Type B pancreatic cell (in vitro differentiated cells): Measurements from ENCODE around the gene PDE3A. TPM values are rescaled to one million over a fixed set of nuclear protein-coding genes. Genes with fewer than 3 reads are reported as not detected.

Source experiments
- DNase-seq: peaks from one replicate; pipeline ENCODE4 v3.0.0; 2021; ENCODE audit warnings: mixed read lengths; ENCODE audit not compliant: unreplicated experiment; ENCODE audit errors: extremely low spot score
- H3K27ac Mint-ChIP-seq: 2 replicates; pipeline ENCODE4 v1.8.0; 2021; ENCODE audit warnings: mild to moderate bottlenecking, mixed read lengths
- H3K27me3 Mint-ChIP-seq: 2 replicates; pipeline ENCODE4 v1.8.0; 2021; ENCODE audit warnings: mixed read lengths
- H3K36me3 Mint-ChIP-seq: 2 replicates; pipeline ENCODE4 v1.8.0; 2021; ENCODE audit warnings: mixed read lengths
- H3K4me1 Mint-ChIP-seq: one replicate; pipeline ENCODE4 v1.8.0; 2021; ENCODE audit warnings: mixed read lengths; ENCODE audit not compliant: unreplicated experiment
- H3K4me3 Mint-ChIP-seq: 2 replicates; pipeline ENCODE4 v1.8.0; 2021; ENCODE audit warnings: mild to moderate bottlenecking, mixed read lengths
- H3K9me3 Mint-ChIP-seq: 2 replicates; pipeline ENCODE4 v1.8.0; 2021; ENCODE audit warnings: mixed read lengths
- total RNA-seq: library from RNA; stranded (reverse); gene quantifications from 2 replicates; pipeline ENCODE4 v1.2.1, GENCODE V29; 2021; ENCODE audit warnings: low replicate concordance
- TF ChIP-seq, protein P1 (sequence below): fragments of 200-600 bp; sonication (generic); conservative IDR thresholded peaks from 2 replicates; pipeline ENCODE4 v1.5.0; 2021; ENCODE audit warnings: antibody characterized with exemption, mild to moderate bottlenecking

PDE3A gene
- total RNA-seq, 1 donor from 2014 or later = 19.7 TPM

DNA sequence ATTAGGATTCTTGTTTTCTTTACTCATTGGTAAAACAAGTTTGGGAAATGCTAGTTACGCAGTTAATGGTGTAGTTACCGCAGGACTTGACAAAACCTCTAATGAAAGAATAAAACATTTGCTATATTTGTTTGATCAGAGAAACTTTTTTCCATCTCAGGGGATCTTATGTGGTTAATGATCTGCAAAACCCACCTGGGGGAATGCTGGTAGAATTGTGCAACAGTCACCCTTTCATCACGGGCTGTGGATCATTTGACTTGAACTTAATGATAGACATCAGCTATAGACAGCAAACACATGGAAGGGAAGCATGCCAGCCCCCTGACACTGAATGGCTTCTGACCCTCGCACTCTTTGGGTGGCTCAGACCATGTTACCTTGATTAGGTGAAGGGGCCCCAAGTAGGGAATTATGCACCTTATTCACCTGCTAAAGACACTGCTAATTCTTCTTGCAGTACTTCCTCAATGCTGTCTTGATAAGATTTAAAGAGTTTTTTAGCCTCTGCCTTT, 84.2 kb downstream of the PDE3A start:
- Mint-ChIP-seq H3K27ac (no peak overlapping the region), H3K9me3 (peaks cover 4% of the 10 kb centered on the region), H3K27me3 (peaks cover 9% of the 10 kb centered on the region), H3K4me1 (no peaks in the 10 kb centered on the region), H3K4me3 (no peak overlapping the region), H3K36me3 (peaks cover 22% of the 10 kb centered on the region)
- DNase-seq = no peak
- TF ChIP-seq, protein P1, sequence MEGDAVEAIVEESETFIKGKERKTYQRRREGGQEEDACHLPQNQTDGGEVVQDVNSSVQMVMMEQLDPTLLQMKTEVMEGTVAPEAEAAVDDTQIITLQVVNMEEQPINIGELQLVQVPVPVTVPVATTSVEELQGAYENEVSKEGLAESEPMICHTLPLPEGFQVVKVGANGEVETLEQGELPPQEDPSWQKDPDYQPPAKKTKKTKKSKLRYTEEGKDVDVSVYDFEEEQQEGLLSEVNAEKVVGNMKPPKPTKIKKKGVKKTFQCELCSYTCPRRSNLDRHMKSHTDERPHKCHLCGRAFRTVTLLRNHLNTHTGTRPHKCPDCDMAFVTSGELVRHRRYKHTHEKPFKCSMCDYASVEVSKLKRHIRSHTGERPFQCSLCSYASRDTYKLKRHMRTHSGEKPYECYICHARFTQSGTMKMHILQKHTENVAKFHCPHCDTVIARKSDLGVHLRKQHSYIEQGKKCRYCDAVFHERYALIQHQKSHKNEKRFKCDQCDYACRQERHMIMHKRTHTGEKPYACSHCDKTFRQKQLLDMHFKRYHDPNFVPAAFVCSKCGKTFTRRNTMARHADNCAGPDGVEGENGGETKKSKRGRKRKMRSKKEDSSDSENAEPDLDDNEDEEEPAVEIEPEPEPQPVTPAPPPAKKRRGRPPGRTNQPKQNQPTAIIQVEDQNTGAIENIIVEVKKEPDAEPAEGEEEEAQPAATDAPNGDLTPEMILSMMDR = no peak

DNA sequence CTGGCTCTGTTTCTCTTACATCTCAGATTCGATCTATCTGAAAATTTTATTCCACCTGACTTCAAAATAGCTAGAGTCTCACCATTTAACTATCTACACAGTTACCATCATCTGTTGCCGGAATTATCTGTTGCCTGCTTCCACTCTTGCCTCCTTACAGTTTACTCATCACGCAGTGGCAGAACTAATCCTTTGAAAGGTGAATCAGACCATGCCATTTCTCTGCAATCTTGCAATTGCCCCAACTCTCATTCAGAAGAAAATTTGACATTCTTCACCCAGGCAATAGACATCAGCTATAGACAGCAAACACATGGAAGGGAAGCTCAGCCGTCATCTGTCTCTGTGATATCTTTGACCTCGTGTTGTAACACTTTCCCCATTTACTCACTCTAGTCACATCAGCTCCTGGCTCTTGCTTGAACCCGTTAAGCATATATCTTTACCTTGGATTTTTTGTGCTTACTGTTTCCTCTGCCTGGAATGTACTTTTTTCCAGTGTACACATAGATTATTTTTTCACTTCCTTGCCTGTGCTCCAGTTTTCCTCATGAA, 85.5 kb downstream of the PDE3A start:
- Mint-ChIP-seq H3K27me3 (peaks cover 8% of the 10 kb centered on the region), H3K9me3 (peaks cover 2% of the 10 kb centered on the region), H3K27ac (no peak overlapping the region), H3K4me1 (no peaks in the 10 kb centered on the region), H3K36me3 (peaks cover 17% of the 10 kb centered on the region), H3K4me3 (no peak overlapping the region)
- DNase-seq = no peak
- TF ChIP-seq, protein P1 = no peak

DNA sequence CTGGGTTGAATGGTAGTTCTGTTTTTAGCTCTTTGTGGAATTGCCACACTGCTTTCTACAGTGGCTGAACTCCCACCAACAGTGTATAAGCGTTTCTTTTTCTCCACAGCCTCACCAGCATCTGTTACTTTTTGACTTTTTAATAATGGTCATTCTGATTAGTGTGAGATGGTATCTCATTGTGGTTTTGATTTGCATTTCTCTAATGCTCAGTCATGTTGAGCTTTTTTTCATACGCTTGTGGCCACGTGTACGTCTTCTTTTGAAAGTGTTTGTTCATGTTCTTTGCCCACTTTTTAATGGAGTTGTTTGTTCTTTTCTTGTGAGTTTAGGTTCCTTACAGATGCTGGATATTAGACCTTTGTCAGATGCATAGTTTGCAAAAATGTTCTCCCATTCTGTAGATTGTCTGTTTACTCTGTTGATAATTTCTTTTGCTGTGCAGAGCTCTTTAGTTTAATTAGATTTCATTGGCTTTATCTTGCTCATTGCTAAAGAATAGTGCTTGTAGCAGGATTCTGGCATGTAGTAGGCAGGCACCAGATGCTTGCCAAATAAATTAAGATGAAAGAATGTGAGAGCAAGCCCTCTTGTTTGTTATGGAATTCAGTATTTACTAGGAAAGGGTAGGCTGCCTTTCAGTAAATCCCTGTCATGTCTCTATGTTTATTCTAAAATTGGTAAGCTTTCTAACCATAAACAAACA, 86.8 kb downstream of the PDE3A start:
- H3K9me3 Mint-ChIP-seq = no peaks in the 10 kb centered on the region
- TF ChIP-seq, protein P1 = no peak

DNA sequence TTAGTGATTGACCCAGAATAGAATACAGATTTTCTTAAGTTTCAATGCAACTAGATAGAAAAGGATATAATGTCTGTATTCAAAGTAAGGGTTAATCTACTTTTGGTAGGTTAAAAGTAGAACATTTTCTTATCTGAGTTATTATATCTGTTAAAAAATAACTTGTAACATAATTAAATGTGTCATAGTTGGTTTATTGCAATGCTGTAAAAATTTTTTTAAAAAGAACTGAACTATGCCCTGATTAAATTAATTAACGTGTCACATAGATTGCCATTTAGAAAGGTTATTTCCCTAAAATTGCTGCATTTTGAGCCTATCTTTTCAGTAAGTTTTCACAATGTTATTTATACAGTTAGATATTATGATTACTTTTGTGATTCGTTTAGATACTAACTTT, 89.2 kb downstream of the PDE3A start:
- no peaks in the 10 kb centered on the region for H3K4me1 Mint-ChIP-seq
- peaks cover 11% of the 10 kb centered on the region for H3K36me3 Mint-ChIP-seq
- TF ChIP-seq, protein P1 = no peak
- H3K9me3 Mint-ChIP-seq = no peaks in the 10 kb centered on the region
- H3K27ac Mint-ChIP-seq = no peak overlapping the region
- peaks cover 3% of the 10 kb centered on the region for H3K27me3 Mint-ChIP-seq
- no peak for DNase-seq
- no peak overlapping the region for H3K4me3 Mint-ChIP-seq

More for the DNA sequence above, 86.8 kb downstream of the PDE3A start:
- Mint-ChIP-seq H3K27me3 (peaks cover 6% of the 10 kb centered on the region), H3K4me3 (no peak overlapping the region), H3K4me1 (no peaks in the 10 kb centered on the region), H3K27ac (no peak overlapping the region), H3K36me3 (peaks cover 16% of the 10 kb centered on the region)
- DNase-seq = no peak

DNA sequence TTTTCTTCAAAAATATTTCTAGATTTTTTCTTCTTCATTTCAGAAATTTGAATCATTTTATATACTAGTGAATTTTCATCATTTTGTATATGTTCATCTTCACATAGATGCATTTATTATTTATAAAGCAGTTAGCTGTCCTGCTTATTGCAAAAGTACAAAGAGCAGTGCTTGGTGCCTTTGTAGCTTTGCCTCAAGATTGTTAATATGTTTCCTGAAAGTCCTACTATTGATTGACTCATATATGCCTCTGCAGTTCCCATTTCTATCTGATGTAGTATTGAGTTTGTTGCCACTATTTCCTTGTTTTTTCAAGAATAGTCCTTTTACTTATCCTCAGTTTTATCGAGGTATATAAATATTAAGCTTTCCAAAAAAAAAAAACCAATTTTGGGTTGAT, 89.7 kb downstream of the PDE3A start:
- DNase-seq = no peak
- no peaks in the 10 kb centered on the region for H3K4me1 Mint-ChIP-seq
- H3K9me3 Mint-ChIP-seq = no peaks in the 10 kb centered on the region
- no peak overlapping the region for H3K4me3 Mint-ChIP-seq
- H3K27me3 Mint-ChIP-seq = peaks cover 3% of the 10 kb centered on the region
- TF ChIP-seq, protein P1 = no peak
- H3K36me3 Mint-ChIP-seq = peaks cover 11% of the 10 kb centered on the region
- no peak overlapping the region for H3K27ac Mint-ChIP-seq
